OCI-LY7 (cell line): ENCODE results near the gene NEK4. TPM values are rescaled to one million over a fixed set of nuclear protein-coding genes. Genes with fewer than 3 reads are reported as not detected.

ENCODE experiments used
- BruUV-seq: library from RNA; stranded (reverse); fragments of 400-500 nt; replicated peaks from 2 replicates; lab custom pipeline; 2021; lab: Mats Ljungman, UMichigan
- CTCF ChIA-PET: fragments of 300-600 bp; sonication (Branson Sonifier 250); formaldehyde crosslinking; loops from one replicate; lab custom pipeline; 2022; ENCODE audit warnings: antibody characterized with exemption; ENCODE audit not compliant: unreplicated experiment; lab: Charles Lee
- POLR2A ChIA-PET: fragments of 300-600 bp; sonication (Branson Sonifier 250); formaldehyde crosslinking; loops from one replicate; lab custom pipeline; 2022; ENCODE audit warnings: antibody characterized with exemption; lab: Charles Lee
- DNase-seq: peaks from one replicate; pipeline ENCODE4 v3.0.0-alpha.2; 2015; ENCODE audit warnings: low spot score
- H2AFZ ChIP-seq: fragments of 200-600 bp; sonication (generic), shearing (Covaris generic); 2 replicates; pipeline ENCODE4 v1.6.1; 2014; ENCODE audit warnings: mild to moderate bottlenecking, antibody characterized with exemption, low read length, moderate library complexity
- H3K27ac ChIP-seq: fragments of 200-600 bp; sonication (generic); 2 replicates; pipeline ENCODE4 v1.5.1; 2014; ENCODE audit warnings: mixed run types, low read depth, mild to moderate bottlenecking, moderate library complexity, low read length, inconsistent platforms; ENCODE audit not compliant: poor library complexity, severe bottlenecking
- H3K36me3 ChIP-seq: fragments of 200-600 bp; sonication (generic); 2 replicates; pipeline ENCODE4 v1.6.1; 2014; ENCODE audit warnings: mild to moderate bottlenecking, antibody characterized with exemption, low read length, moderate library complexity, mixed read lengths; ENCODE audit not compliant: insufficient read depth
- H3K4me1 ChIP-seq: fragments of 200-600 bp; sonication (generic); 2 replicates; pipeline ENCODE4 v1.5.1; 2014; ENCODE audit warnings: mild to moderate bottlenecking, low read length; ENCODE audit not compliant: insufficient read depth, poor library complexity, severe bottlenecking
- H3K4me2 ChIP-seq: fragments of 200-600 bp; sonication (generic); 2 replicates; pipeline ENCODE4 v1.6.1; 2014; ENCODE audit warnings: mild to moderate bottlenecking, low read length
- H3K4me3 ChIP-seq: fragments of 200-600 bp; sonication (generic); 2 replicates; pipeline ENCODE4 v1.5.1; 2014; ENCODE audit warnings: mild to moderate bottlenecking, low read depth, low read length; ENCODE audit not compliant: poor library complexity, severe bottlenecking
- H3K79me2 ChIP-seq: fragments of 200-600 bp; sonication (generic); 2 replicates; pipeline ENCODE4 v1.6.1; 2016; ENCODE audit warnings: low read depth, mild to moderate bottlenecking, low read length, moderate library complexity, mixed read lengths; ENCODE audit not compliant: insufficient read depth
- H3K9me2 ChIP-seq: fragments of 200-600 bp; sonication (generic); 2 replicates; pipeline ENCODE4 v1.6.1; 2016; ENCODE audit warnings: mild to moderate bottlenecking, low read length, mixed read lengths; ENCODE audit not compliant: insufficient read depth
- H3K9me3 ChIP-seq: fragments of 200-600 bp; sonication (generic); 2 replicates; pipeline ENCODE4 v1.6.1; 2014; ENCODE audit warnings: mild to moderate bottlenecking, mixed run types, low read length, mixed read lengths
- H4K20me1 ChIP-seq: fragments of 200-600 bp; sonication (generic); 2 replicates; pipeline ENCODE4 v1.6.1; 2014; ENCODE audit warnings: mild to moderate bottlenecking, antibody characterized with exemption, low read length, moderate library complexity, mixed read lengths; ENCODE audit not compliant: insufficient read depth
- EZH2phosphoT487 ChIP-seq: fragments of 200-600 bp; sonication (generic); IDR thresholded peaks from 2 replicates; pipeline ENCODE4 v1.6.1; 2018; ENCODE audit warnings: low read depth, borderline replicate concordance, mild to moderate bottlenecking, mixed run types, antibody characterized with exemption, low read length, moderate library complexity, mixed read lengths
- intact Hi-C: fragments of 100-400 bp; cut with micrococcal nuclease; formaldehyde crosslinking; loops from one replicate; pipeline ENCODE4 v1.10.0; 2022; ENCODE audit not compliant: unreplicated experiment
- total RNA-seq, 2 experiments: library from RNA; depleted of rRNA in 1 of 2; stranded (reverse); fragments of >200 nt in 1 of 2; shearing (Covaris generic) in 1 of 2; gene quantifications; 2 replicates each; pipeline ENCODE4 v1.2.3, GENCODE V29; 2014 to 2022
- TF ChIP-seq, protein P1 (sequence below): fragments of 200-600 bp; sonication (generic); conservative IDR thresholded peaks from 2 replicates; pipeline ENCODE4 v1.5.1; 2014; ENCODE audit warnings: mild to moderate bottlenecking, antibody characterized with exemption, low read length, moderate library complexity, mixed read lengths

NEK4 gene
- total RNA-seq, 2 experiments from 2014 or later = 27.5 to 38.6 TPM

DNA sequence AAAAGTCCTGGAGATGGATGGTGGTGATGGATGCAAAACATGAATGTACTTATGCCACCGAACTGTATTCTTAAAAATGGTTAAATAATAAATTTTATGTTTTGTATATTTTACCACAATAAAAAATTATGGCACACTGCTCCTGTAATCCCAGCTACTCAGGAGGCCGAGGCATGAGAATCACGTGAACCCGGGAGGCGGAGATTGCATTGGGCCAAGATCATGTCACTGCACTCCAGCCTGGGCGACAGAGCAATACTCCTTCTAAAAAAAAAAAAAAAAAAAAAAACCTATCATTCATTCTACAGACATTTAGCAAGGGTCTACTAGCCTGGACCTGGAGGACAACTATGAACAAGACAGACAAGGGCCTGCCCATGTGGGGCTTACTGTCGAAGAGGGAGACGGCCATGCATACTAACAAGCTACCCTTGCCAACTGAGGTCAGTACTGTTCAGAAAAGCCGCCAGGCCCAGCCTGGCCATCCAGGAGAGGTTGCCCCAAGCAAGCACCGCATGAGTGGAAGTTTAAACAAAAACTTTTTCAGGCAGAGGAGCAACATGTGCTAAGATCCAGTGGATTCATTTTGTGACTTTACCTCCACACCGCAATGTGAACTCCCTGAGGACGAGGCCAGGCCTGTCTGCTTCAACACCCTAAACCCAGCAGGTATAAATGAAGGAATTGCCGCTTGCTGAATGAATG lies 2.8 kb upstream of the NEK4 start:
- DNase-seq = no peak
- Histone ChIP-seq H2AFZ (no peak overlapping the region), H3K9me2 (no peaks in the 10 kb centered on the region), H4K20me1 (peaks cover 4% of the 10 kb centered on the region; the same call in 1 of the 2 replicates), H3K36me3 (peaks cover under 1% of the 10 kb centered on the region; the same call in 1 of the 2 replicates), H3K4me1 (peaks cover 19% of the 10 kb centered on the region), H3K79me2 (peaks cover 14% of the 10 kb centered on the region; the same call in 1 of the 2 replicates), H3K27ac (no peak overlapping the region), H3K4me3 (no peak overlapping the region), H3K9me3 (no peaks in the 10 kb centered on the region), H3K4me2 (no peak overlapping the region)
- ChIA-PET POLR2A (no interaction called here), CTCF (no interaction called here)
- no TSS peak for BruUV-seq
- TF ChIP-seq, protein P1, sequence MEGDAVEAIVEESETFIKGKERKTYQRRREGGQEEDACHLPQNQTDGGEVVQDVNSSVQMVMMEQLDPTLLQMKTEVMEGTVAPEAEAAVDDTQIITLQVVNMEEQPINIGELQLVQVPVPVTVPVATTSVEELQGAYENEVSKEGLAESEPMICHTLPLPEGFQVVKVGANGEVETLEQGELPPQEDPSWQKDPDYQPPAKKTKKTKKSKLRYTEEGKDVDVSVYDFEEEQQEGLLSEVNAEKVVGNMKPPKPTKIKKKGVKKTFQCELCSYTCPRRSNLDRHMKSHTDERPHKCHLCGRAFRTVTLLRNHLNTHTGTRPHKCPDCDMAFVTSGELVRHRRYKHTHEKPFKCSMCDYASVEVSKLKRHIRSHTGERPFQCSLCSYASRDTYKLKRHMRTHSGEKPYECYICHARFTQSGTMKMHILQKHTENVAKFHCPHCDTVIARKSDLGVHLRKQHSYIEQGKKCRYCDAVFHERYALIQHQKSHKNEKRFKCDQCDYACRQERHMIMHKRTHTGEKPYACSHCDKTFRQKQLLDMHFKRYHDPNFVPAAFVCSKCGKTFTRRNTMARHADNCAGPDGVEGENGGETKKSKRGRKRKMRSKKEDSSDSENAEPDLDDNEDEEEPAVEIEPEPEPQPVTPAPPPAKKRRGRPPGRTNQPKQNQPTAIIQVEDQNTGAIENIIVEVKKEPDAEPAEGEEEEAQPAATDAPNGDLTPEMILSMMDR = no peak
- no peak for TF ChIP-seq EZH2phosphoT487
- intact Hi-C loops = no loop called here

GRCh38 chr3:52771702-52772101 lies 962 bp upstream of the NEK4 start:
- H3K27ac ChIP-seq = peak overlapping the region; percentile 74
- intact Hi-C loops = no loop called here
- H3K36me3 ChIP-seq = peaks cover 11% of the 10 kb centered on the region; the same call in 1 of the 2 replicates
- no peak for DNase-seq
- H3K4me2 ChIP-seq = peak overlapping the region; percentile 78
- peak overlapping the region; percentile 75 for H3K4me3 ChIP-seq
- CTCF ChIA-PET = no interaction called here
- no peaks in the 10 kb centered on the region for H3K9me3 ChIP-seq
- peaks cover 19% of the 10 kb centered on the region for H3K4me1 ChIP-seq
- peak overlapping the region; percentile 98; the same call in 1 of the 2 replicates for H2AFZ ChIP-seq
- H4K20me1 ChIP-seq = peaks cover 4% of the 10 kb centered on the region; the same call in 1 of the 2 replicates
- no TSS peak for BruUV-seq
- POLR2A ChIA-PET = interaction anchor here (0.6 to 1.9 kb wide), 6 partner anchors 24 to 82 kb away, joined by 3 to 11 read pairs (median 4); no protein-coding TSS in a partner anchor
- H3K79me2 ChIP-seq = peaks cover 14% of the 10 kb centered on the region; the same call in 1 of the 2 replicates
- H3K9me2 ChIP-seq = no peaks in the 10 kb centered on the region
- TF ChIP-seq EZH2phosphoT487 = no peak
- TF ChIP-seq, protein P1 = no peak

- peak overlapping the region; percentile 98 for H2AFZ ChIP-seq
- intact Hi-C loops = no loop called here
- H3K9me3 ChIP-seq = no peaks in the 10 kb centered on the region
- H3K27ac ChIP-seq = peak overlapping the region; percentile 74
- H3K9me2 ChIP-seq = no peaks in the 10 kb centered on the region
- H3K36me3 ChIP-seq = peaks cover 11% of the 10 kb centered on the region; the same call in 1 of the 2 replicates
- ChIA-PET CTCF (no interaction called here), POLR2A (interaction anchor here (0.6 to 1.9 kb wide), 7 partner anchors 24 to 219 kb away, joined by 3 to 11 read pairs (median 3); no protein-coding TSS in a partner anchor)
- H4K20me1 ChIP-seq = peaks cover 4% of the 10 kb centered on the region; the same call in 1 of the 2 replicates
- no peak for DNase-seq
- H3K4me3 ChIP-seq = peak overlapping the region; percentile 75
- H3K79me2 ChIP-seq = peaks cover 14% of the 10 kb centered on the region; the same call in 1 of the 2 replicates
- TF ChIP-seq, protein P1 = no peak
- no peak for TF ChIP-seq EZH2phosphoT487
- peaks cover 19% of the 10 kb centered on the region for H3K4me1 ChIP-seq
- peak overlapping the region; percentile 78 for H3K4me2 ChIP-seq
- TSS peak; percentile 100 for BruUV-seq
Measured at GRCh38 chr3:52771334-52771681, 568 bp upstream of the NEK4 start.
